ENCODE data around the gene SLC15A3.

GRCh38 chr11:60952742-60953170 is 780 bp upstream of the SLC15A3 start:
- TF ChIP-seq CTCF (IDR thresholded peaks at IDR 0.05) (no peak), POLR2A (IDR thresholded peaks at IDR 0.05) (no peak), POLR2AphosphoS5 (IDR thresholded peaks at IDR 0.05) (no peak)
